22Rv1 (cell line): Measurements from ENCODE around the gene NFKB1.
"Not testable (repeated sequence)": the region's sequence is repeated elsewhere in the genome, so short reads cannot be mapped to it uniquely, and the experiment has no call there.

Source experiments
- H3K27ac ChIP-seq: fragments of 450-650 bp; 2 replicates; pipeline ENCODE4 v1.5.1; 2017
- ZFX ChIP-seq: fragments of 450-650 bp; IDR thresholded peaks from 2 replicates; pipeline ENCODE4 v1.6.1; 2017; ENCODE audit warnings: antibody characterized with exemption, borderline replicate concordance
- TF ChIP-seq, protein P1 (sequence below): fragments of 450-650 bp; IDR thresholded peaks from 2 replicates; pipeline ENCODE4 v1.5.1; 2017; ENCODE audit warnings: mild to moderate bottlenecking

Gene NFKB1

DNA sequence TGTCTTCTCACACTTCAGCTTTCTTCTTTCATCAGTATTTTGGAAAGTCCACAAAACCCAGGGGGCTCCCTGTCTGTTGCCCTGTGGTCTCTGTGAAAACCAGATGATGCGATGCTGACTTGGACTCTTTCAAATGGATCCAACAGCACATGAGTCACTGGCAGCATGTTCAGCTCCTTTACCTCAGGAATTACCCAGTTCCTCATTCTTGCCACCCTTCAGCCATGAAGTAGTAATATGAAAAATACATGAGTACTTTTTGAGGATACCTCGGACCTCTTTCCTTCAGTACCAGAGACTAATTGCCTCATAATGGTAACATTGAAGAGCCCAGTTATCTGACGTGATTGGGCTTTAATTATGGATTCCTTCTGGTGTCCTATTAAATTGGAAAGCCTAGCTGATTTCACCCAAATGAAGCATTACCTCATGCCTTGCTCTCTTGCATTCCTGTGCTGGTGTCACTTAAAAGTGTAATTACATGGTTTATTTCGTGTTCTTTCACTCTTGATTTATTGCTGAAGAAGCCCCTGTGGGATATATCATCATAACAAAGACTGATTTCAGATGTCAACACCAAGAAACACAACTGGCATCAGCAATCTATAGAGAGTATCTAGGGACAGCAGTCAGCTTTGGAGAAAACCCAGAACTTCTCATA, 63.4 kb downstream of the NFKB1 start:
- no peak overlapping the region for H3K27ac ChIP-seq
- TF ChIP-seq ZFX: no peak
- TF ChIP-seq, protein P1, sequence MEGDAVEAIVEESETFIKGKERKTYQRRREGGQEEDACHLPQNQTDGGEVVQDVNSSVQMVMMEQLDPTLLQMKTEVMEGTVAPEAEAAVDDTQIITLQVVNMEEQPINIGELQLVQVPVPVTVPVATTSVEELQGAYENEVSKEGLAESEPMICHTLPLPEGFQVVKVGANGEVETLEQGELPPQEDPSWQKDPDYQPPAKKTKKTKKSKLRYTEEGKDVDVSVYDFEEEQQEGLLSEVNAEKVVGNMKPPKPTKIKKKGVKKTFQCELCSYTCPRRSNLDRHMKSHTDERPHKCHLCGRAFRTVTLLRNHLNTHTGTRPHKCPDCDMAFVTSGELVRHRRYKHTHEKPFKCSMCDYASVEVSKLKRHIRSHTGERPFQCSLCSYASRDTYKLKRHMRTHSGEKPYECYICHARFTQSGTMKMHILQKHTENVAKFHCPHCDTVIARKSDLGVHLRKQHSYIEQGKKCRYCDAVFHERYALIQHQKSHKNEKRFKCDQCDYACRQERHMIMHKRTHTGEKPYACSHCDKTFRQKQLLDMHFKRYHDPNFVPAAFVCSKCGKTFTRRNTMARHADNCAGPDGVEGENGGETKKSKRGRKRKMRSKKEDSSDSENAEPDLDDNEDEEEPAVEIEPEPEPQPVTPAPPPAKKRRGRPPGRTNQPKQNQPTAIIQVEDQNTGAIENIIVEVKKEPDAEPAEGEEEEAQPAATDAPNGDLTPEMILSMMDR: no peak

- H3K27ac ChIP-seq: no peak overlapping the region
- TF ChIP-seq, protein P1: no peak
- TF ChIP-seq ZFX: no peak
Measured at GRCh38 chr4:102565696-102566095, 64.5 kb downstream of the NFKB1 start.

DNA sequence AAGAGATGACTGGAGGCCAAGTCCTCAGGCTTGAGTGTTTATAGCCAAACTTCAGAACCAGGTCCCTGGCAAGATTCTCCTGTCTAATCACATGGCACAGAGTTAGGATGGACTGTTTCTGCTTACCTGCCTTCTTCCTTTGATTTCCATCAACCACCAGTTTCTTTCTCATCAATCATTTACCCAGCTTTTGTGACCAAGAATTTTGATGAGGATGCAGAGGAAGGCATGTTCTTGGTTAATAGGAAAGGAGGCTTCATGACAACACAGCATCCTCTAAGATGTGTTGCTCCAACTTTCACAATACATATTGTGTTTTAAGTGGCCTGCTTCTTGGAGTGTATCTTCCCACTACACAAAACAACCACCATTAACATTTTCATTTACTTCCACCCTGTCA, 65.3 kb downstream of the NFKB1 start:
- TF ChIP-seq ZFX: no peak
- TF ChIP-seq, protein P1: no peak

DNA sequence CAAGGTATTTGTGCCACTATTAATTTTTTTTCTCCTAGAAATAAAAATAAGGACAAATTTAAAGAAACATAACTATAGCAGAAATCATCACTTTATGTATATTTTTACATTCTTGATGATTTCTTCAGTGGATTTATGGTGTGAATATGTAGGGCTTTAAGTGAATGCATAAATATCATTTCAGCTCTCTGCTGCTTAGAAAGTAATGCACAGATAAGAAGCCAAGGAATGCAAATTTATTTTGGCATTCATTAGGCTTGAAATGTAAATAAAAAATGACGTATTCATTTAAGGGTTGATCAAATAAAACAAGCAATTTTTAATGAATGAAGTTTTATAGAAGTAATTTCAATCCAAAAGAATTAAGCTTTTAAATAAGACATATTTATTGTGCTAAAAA, 66.3 kb downstream of the NFKB1 start:
- TF ChIP-seq, protein P1: no peak
- no peak for TF ChIP-seq ZFX

More for the DNA sequence above, 65.3 kb downstream of the NFKB1 start:
- no peak overlapping the region for H3K27ac ChIP-seq

DNA sequence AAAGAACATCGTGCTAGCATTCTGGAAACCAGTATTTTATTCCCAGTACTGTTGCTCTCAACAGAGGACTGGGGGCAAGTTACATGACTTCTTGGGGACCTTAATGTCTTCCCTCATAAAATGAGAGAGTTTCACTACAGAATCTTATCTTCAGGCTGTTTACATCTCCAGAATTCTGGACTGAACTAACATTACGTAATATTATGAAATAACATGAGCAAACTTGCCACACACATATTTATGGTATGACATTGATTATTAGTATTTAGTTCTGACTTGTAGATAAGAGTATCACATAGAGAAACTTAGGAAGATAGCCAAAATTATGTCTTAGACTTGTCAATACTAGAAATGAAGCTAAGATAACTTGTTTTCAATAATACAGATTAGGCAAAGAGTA, 68.0 kb downstream of the NFKB1 start:
- no peak overlapping the region for H3K27ac ChIP-seq
- TF ChIP-seq ZFX: no peak
- TF ChIP-seq, protein P1: no peak

More for the DNA sequence above, 66.3 kb downstream of the NFKB1 start:
- H3K27ac ChIP-seq: no peak overlapping the region

GRCh38 chr4:102570211-102570610, 69.1 kb downstream of the NFKB1 start:
- not testable (repeated sequence) for H3K27ac ChIP-seq

DNA sequence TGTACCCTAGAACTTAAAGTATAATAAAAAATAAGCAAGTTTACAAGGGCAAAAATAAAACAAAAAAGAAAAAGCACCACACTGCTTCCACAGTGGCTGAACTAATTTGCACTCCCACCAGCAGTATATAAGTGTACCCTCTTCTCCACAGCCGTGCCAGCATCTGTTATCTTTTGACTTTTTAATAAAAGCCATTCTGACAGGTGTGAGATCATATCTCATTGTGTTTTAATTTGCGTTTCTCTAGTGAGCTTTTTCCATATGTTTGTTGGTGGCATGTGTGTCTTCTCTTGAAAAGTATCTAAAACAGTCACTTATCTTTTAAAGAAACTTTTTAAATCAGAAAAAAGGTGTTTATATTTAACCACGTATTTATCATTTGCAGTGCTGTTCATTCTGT, 71.3 kb downstream of the NFKB1 start:
- TF ChIP-seq, protein P1: no peak
- no peak for TF ChIP-seq ZFX
- H3K27ac ChIP-seq: no peak overlapping the region

DNA sequence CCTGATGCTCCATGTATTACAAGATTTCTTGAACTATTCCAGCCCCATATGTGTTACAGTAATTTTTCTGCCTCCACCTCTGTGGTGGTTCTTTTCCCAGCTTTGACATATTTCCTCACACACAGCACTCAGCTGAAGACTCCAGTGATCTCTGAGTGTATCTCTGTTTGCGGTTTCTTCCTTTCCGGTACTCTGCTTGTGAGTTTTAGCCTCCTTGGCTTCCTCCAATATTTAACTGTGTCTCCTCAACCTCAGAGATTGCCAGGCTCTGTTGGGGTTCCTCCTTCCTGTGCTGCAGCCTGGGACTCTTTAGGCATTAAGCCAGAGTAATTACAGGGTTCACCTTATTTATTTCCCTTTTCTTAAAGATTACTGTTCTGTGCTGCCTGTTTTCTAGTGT, 73.2 kb downstream of the NFKB1 start:
- no peak for TF ChIP-seq ZFX
- TF ChIP-seq, protein P1: no peak
- 0 out of 2 replicates have a peak overlapping the region, but pooled peaks have one; percentile 57 for H3K27ac ChIP-seq
